ENCODE results near the gene TRAPPC10. TPM values are rescaled to one million over a fixed set of nuclear protein-coding genes. Genes with fewer than 3 reads are reported as not detected.

TRAPPC10 gene
- total and polyA plus RNA-seq, 10 of the 15 experiments (the other 5 are each of a cell fraction or from before 2014, with no cell fraction given) = 1.1 to 39.6 (median 28.2) TPM

- no peak overlapping the region for H3K4me2 ChIP-seq (ENCODE audit: control insufficient read depth, insufficient read depth)
- peaks cover 11% of the 10 kb centered on the region for H3K79me2 ChIP-seq (ENCODE audit: control insufficient read depth, insufficient read depth, low read length)
- no peak overlapping the region for H3K9ac ChIP-seq (ENCODE audit: control insufficient read depth, insufficient read depth, low read length)
- ChIA-PET SMC1A (ENCODE audit: uncharacterized antibody, unreplicated experiment) (interaction anchor here (1.5 kb wide), 1 partner anchor 18 kb away, joined by 6 read pairs; no protein-coding TSS in a partner anchor), CTCF (interaction anchor here (1.3 to 1.4 kb wide), 2 partner anchors 9 to 15 kb away, joined by 3 to 4 read pairs; no protein-coding TSS in a partner anchor), POLR2A (no interaction called here), RAD21 (ENCODE audit: unreplicated experiment) (no interaction called here)
- H3K36me3 ChIP-seq (ENCODE audit: control insufficient read depth in 2 of 2, insufficient read depth in 2 of 2, low read length in 1 of 2) = peaks cover 26 to 28% of the 10 kb centered on the region in 2 experiments
- H2AFZ ChIP-seq (ENCODE audit: control insufficient read depth, low read depth, low read length) = no peak overlapping the region
- in situ Hi-C loops (cut with MboI) (no loop called here), intact Hi-C loops (cut with micrococcal nuclease; ENCODE audit: unreplicated experiment) (no loop called here)
- no TSS peak for BruUV-seq (replicated peaks)
- WGBS (ENCODE audit: insufficient coverage, insufficient replicate concordance, low lambda C conversion rate, missing lambda C conversion rate) = 97% methylated on average over 4 of the region's 4 CpGs
- no peak for ATAC-seq
- no peak for FAIRE-seq
- TF ChIP-seq BRCA1 (IDR thresholded peaks at IDR 0.05; ENCODE audit: low read depth, low read length) (no peak), CBX5 (IDR thresholded peaks at IDR 0.05; ENCODE audit: low read depth) (no peak), CBX3 (IDR thresholded peaks at IDR 0.05; ENCODE audit: borderline replicate concordance, low read depth) (no peak), SRF (IDR thresholded peaks at IDR 0.05; ENCODE audit: low read depth in 2 of 2, low read length in 2 of 2) (no peak), JUNB (IDR thresholded peaks at IDR 0.05) (no peak), E4F1 (IDR thresholded peaks at IDR 0.05; ENCODE audit: borderline replicate concordance, partially characterized antibody) (no peak), SMC3 (IDR thresholded peaks at IDR 0.05; ENCODE audit: borderline replicate concordance, low read length) (no peak), NR2F1 (conservative IDR thresholded peaks at IDR 0.05) (no peak)
- no peaks in the 10 kb centered on the region for H3K9me3 ChIP-seq (replicated peaks; ENCODE audit: control insufficient read depth, insufficient read depth, low read length)
- no peak overlapping the region for H3K4me3 ChIP-seq
- no peaks in the 10 kb centered on the region for H4K20me1 ChIP-seq (ENCODE audit: control insufficient read depth, insufficient read depth)
- H3K4me1 ChIP-seq (ENCODE audit: control insufficient read depth, insufficient read depth, low read length) = no peaks in the 10 kb centered on the region
- no peaks in the 10 kb centered on the region for H3K27me3 ChIP-seq (replicated peaks in 1 of 2; ENCODE audit: control insufficient read depth in 2 of 2, insufficient read depth in 2 of 2, low read length in 1 of 2)
- no peak for DNase-seq (ENCODE audit: low read depth, low spot score)
- no peak overlapping the region for H3K27ac ChIP-seq (ENCODE audit: control insufficient read depth, insufficient read depth)
Observed at GRCh38 chr21:44035244-44035643, 23.1 kb downstream of the TRAPPC10 start.

Data from GM12878 (cell line).